GM12878 (cell line): ENCODE results near the gene FAM98C. TPM values are rescaled to one million over a fixed set of nuclear protein-coding genes. Genes with fewer than 3 reads are reported as not detected.
A peak's percentile ranks its signal among the peaks of the same experiment; 100 is the strongest.

Experiments
- BHLHE40 ChIP-seq, 2 experiments: fragments of 450-650 bp in 1 of 2; IDR thresholded peaks; 2 replicates each; pipeline ENCODE4 v1.6.1; 2011 to 2017; ENCODE audit warnings: low read depth in 2 of 2, borderline replicate concordance in 1 of 2, improper control_type of control experiment in 1 of 2, low read length in 1 of 2, mild to moderate bottlenecking in 1 of 2
- ESRRA ChIP-seq: IDR thresholded peaks from 2 replicates; pipeline ENCODE4 v1.6.1; 2012; ENCODE audit warnings: mild to moderate bottlenecking, low read length, improper control_type of control experiment
- ETV6 ChIP-seq, 2 experiments: fragments of 450-650 bp in 1 of 2; IDR thresholded peaks in 1 of 2; conservative IDR thresholded peaks in 1 of 2; 2 replicates each; pipeline ENCODE4 v1.6.1; 2014; ENCODE audit warnings: antibody characterized with exemption in 1 of 2, borderline replicate concordance in 1 of 2, low read depth in 1 of 2, mild to moderate bottlenecking in 1 of 2, moderate library complexity in 1 of 2
- GABPA ChIP-seq: IDR thresholded peaks from 2 replicates; pipeline ENCODE4 v1.6.1; 2014; ENCODE audit warnings: antibody characterized with exemption, low read depth, mild to moderate bottlenecking, inconsistent platforms
- MEF2A ChIP-seq: IDR thresholded peaks from 2 replicates; pipeline ENCODE4 v1.6.1; 2011; ENCODE audit warnings: low read depth, mild to moderate bottlenecking, low read length, moderate library complexity; ENCODE audit not compliant: insufficient read depth
- MYC ChIP-seq: IDR thresholded peaks from 2 replicates; pipeline ENCODE4 v1.6.1; 2011; ENCODE audit warnings: mild to moderate bottlenecking, low read length, moderate library complexity, inconsistent platforms; ENCODE audit not compliant: insufficient read depth, insufficient replicate concordance, insufficient read length, severe bottlenecking
- NR2F1 ChIP-seq: fragments of 450-650 bp; conservative IDR thresholded peaks from 2 replicates; pipeline ENCODE4 v1.6.1; 2017; ENCODE audit warnings: mild to moderate bottlenecking
- RELA ChIP-seq: fragments of 450-650 bp; IDR thresholded peaks from 2 replicates; pipeline ENCODE4 v1.8.0; 2014; ENCODE audit warnings: borderline replicate concordance; ENCODE audit not compliant: partially characterized antibody
- SMAD1 ChIP-seq: fragments of 450-650 bp; IDR thresholded peaks from 2 replicates; pipeline ENCODE4 v1.6.1; 2018; ENCODE audit warnings: mild to moderate bottlenecking, low read depth; ENCODE audit not compliant: partially characterized antibody
- SMARCA5 ChIP-seq: fragments of 450-650 bp; IDR thresholded peaks from 2 replicates; pipeline ENCODE4 v1.6.1; 2017; ENCODE audit warnings: mild to moderate bottlenecking
- SREBF1 ChIP-seq: IDR thresholded peaks from 2 replicates; pipeline ENCODE4 v1.6.1; 2012; ENCODE audit warnings: mild to moderate bottlenecking, low read length
- STAT1 ChIP-seq: fragments of 450-650 bp; conservative IDR thresholded peaks from 2 replicates; pipeline ENCODE4 v1.6.1; 2014; ENCODE audit warnings: antibody characterized with exemption, mild to moderate bottlenecking
- SUZ12 ChIP-seq: fragments of 200-600 bp; sonication (generic); IDR thresholded peaks from one replicate; pipeline ENCODE4 v1.6.1; 2018; ENCODE audit warnings: antibody characterized with exemption, mild to moderate bottlenecking; ENCODE audit not compliant: unreplicated experiment
- TAF1 ChIP-seq: IDR thresholded peaks from 2 replicates; pipeline ENCODE4 v1.6.1; 2011; ENCODE audit warnings: mild to moderate bottlenecking, low read depth, low read length, borderline replicate concordance
- TBL1XR1 ChIP-seq: IDR thresholded peaks from 2 replicates; pipeline ENCODE4 v1.6.1; 2012; ENCODE audit warnings: low read depth, low read length, improper control_type of control experiment
- ZNF384 ChIP-seq: IDR thresholded peaks from 2 replicates; pipeline ENCODE4 v1.6.1; 2012; ENCODE audit warnings: low read depth, mild to moderate bottlenecking, low read length, improper control_type of control experiment, borderline replicate concordance
- ZNF622 ChIP-seq: fragments of 450-650 bp; IDR thresholded peaks from 2 replicates; pipeline ENCODE4 v1.6.1; 2017; ENCODE audit warnings: mild to moderate bottlenecking, inconsistent platforms
- polyA plus RNA-seq, 11 experiments: library from polyadenylated mRNA; depleted of rRNA in 4 of 11; unstranded in 6 of 11; stranded (reverse) in 5 of 11; fragments of >200 nt; fragmentation: Nextera tagmentation in 4 of 11; fragmentation: Illumina TruSeq in 1 of 11; extraction: Ambion mirVana in 4 of 11; extraction: Trizol in 1 of 11; gene quantifications; 1 replicate in 1 of 11; 2 replicates in 10 of 11; pipeline versions ENCODE4 v1.2.1 to v1.2.3, GENCODE V29; 2011 to 2016; ENCODE audit warnings: inconsistent platforms in 2 of 11, missing spikeins in 2 of 11, low read depth in 1 of 11
- total RNA-seq, 4 experiments: library from RNA; depleted of rRNA in 3 of 4; stranded (reverse); fragments of >200 nt in 3 of 4; fragmentation: Illumina TruSeq in 1 of 4; extraction: Trizol in 1 of 4; gene quantifications; 2 replicates each; pipeline versions ENCODE4 v1.2.1 to v1.2.3, GENCODE V29; 2013 to 2021
- TF ChIP-seq, protein P1 (sequence below): fragments of 450-650 bp; IDR thresholded peaks from 2 replicates; pipeline ENCODE4 v1.6.1; 2018; ENCODE audit warnings: borderline replicate concordance, mild to moderate bottlenecking; ENCODE audit not compliant: partially characterized antibody
- TF ChIP-seq, protein P2 (sequence below): fragments of 150-350 bp; IDR thresholded peaks from 2 replicates; pipeline ENCODE4 v1.6.1; 2016; ENCODE audit warnings: low read depth, low read length
- TF ChIP-seq, protein P3 (sequence below): fragments of 450-650 bp; IDR thresholded peaks from 2 replicates; pipeline ENCODE4 v1.6.1; 2016; ENCODE audit warnings: mild to moderate bottlenecking

FAM98C gene
- total and polyA plus RNA-seq, 10 of the 15 experiments (the other 5 are each of a cell fraction or from before 2014, with no cell fraction given): 1.4 to 17.2 (median 9.5) TPM

DNA sequence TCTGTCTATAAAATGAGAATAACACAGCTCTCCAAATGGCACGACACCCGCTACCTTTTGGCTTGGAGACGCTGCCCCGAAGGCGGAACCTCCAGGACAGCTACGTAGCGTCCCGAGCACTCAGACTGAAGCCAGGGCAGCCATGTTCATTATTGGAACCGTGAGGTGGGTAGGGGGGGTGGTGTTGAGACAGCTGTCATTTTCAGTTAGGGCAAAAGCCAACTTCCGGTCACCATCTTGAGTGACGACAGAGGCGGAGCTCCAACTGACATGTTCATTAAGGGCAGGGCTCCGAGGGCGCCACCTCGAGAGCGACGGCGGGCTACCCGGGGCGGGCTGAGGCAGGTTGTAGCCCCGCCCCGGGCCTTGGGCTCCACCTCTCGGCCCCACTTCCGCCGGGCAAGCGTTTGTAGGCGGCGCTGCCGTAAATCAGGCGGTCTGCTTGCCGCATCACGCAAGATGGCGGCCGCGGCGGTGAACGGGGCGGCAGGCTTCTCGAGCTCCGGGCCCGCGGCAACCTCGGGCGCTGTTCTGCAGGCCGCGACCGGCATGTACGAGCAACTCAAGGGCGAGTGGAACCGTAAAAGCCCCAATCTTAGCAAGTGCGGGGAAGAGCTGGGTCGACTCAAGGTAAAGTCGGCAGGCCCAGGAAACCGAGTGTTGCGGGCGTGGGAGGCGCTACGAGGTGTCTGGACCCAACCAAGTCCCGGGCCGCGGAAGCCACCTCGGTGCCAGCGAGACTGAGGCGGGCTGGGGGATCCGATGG, 28.4 kb upstream of the FAM98C start, which contains the start of gene PSMD8 (continued):
- TF ChIP-seq, protein P1, sequence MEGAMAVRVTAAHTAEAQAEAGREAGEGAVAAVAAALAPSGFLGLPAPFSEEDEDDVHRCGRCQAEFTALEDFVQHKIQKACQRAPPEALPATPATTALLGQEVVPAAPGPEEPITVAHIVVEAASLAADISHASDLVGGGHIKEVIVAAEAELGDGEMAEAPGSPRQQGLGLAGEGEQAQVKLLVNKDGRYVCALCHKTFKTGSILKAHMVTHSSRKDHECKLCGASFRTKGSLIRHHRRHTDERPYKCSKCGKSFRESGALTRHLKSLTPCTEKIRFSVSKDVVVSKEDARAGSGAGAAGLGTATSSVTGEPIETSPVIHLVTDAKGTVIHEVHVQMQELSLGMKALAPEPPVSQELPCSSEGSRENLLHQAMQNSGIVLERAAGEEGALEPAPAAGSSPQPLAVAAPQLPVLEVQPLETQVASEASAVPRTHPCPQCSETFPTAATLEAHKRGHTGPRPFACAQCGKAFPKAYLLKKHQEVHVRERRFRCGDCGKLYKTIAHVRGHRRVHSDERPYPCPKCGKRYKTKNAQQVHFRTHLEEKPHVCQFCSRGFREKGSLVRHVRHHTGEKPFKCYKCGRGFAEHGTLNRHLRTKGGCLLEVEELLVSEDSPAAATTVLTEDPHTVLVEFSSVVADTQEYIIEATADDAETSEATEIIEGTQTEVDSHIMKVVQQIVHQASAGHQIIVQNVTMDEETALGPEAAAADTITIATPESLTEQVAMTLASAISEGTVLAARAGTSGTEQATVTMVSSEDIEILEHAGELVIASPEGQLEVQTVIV: peak; percentile 98
- TF ChIP-seq, protein P2, sequence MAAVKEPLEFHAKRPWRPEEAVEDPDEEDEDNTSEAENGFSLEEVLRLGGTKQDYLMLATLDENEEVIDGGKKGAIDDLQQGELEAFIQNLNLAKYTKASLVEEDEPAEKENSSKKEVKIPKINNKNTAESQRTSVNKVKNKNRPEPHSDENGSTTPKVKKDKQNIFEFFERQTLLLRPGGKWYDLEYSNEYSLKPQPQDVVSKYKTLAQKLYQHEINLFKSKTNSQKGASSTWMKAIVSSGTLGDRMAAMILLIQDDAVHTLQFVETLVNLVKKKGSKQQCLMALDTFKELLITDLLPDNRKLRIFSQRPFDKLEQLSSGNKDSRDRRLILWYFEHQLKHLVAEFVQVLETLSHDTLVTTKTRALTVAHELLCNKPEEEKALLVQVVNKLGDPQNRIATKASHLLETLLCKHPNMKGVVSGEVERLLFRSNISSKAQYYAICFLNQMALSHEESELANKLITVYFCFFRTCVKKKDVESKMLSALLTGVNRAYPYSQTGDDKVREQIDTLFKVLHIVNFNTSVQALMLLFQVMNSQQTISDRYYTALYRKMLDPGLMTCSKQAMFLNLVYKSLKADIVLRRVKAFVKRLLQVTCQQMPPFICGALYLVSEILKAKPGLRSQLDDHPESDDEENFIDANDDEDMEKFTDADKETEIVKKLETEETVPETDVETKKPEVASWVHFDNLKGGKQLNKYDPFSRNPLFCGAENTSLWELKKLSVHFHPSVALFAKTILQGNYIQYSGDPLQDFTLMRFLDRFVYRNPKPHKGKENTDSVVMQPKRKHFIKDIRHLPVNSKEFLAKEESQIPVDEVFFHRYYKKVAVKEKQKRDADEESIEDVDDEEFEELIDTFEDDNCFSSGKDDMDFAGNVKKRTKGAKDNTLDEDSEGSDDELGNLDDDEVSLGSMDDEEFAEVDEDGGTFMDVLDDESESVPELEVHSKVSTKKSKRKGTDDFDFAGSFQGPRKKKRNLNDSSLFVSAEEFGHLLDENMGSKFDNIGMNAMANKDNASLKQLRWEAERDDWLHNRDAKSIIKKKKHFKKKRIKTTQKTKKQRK: no peak
- TF ChIP-seq NR2F1 (0 out of 2 replicates have a peak, but pooled peaks have one; percentile 42), BHLHE40 (IDR thresholded peaks at IDR 0.05; ENCODE audit: borderline replicate concordance in 1 of 2, low read depth in 2 of 2, low read length in 1 of 2) (peak; percentile 29 to 41; a peak in 1 of 4 replicates), SMAD1 (peak; percentile 68), MYC (no peak), SUZ12 (no peak), SMARCA5 (peak; percentile 69; the same call in 1 of the 2 replicates), GABPA (peak; percentile 84), TAF1 (peak; percentile 99), RELA (peak; percentile 48), ETV6 (conservative IDR thresholded peaks at IDR 0.05 in 1 of 2, IDR thresholded peaks at IDR 0.05 in 1 of 2; ENCODE audit: borderline replicate concordance in 1 of 2, low read depth in 1 of 2) (no peak), STAT1 (peak; percentile 93; the same call in 1 of the 2 replicates), MEF2A (no peak), ESRRA (no peak), ZNF622 (no peak), ZNF384 (no peak), TBL1XR1 (no peak), SREBF1 (no peak)
- TF ChIP-seq, protein P3, sequence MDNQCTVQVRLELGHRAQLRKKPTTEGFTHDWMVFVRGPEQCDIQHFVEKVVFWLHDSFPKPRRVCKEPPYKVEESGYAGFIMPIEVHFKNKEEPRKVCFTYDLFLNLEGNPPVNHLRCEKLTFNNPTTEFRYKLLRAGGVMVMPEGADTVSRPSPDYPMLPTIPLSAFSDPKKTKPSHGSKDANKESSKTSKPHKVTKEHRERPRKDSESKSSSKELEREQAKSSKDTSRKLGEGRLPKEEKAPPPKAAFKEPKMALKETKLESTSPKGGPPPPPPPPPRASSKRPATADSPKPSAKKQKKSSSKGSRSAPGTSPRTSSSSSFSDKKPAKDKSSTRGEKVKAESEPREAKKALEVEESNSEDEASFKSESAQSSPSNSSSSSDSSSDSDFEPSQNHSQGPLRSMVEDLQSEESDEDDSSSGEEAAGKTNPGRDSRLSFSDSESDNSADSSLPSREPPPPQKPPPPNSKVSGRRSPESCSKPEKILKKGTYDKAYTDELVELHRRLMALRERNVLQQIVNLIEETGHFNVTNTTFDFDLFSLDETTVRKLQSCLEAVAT: peak; percentile 52; the same call in 1 of the 2 replicates
